Colonic mucosa (tissue), 4 donors: ENCODE results near the gene NDUFA8. TPM values are rescaled to one million over a fixed set of nuclear protein-coding genes. Genes with fewer than 3 reads are reported as not detected.

Experiments
- DNase-seq: peaks from one replicate; pipeline ENCODE4 v3.0.0-alpha.2; 2020
- H3K27ac ChIP-seq: fragments of 200-600 bp; one replicate; pipeline ENCODE4 v1.8.0; 2021
- H3K27me3 ChIP-seq: fragments of 200-600 bp; one replicate; pipeline ENCODE4 v1.8.0; 2021
- H3K36me3 ChIP-seq: fragments of 200-600 bp; one replicate; pipeline ENCODE4 v1.8.0; 2021
- H3K4me1 ChIP-seq: fragments of 200-600 bp; one replicate; pipeline ENCODE4 v1.8.0; 2021; ENCODE audit warnings: mild to moderate bottlenecking
- H3K4me3 ChIP-seq: fragments of 200-600 bp; one replicate; pipeline ENCODE4 v1.8.0; 2021
- H3K9ac ChIP-seq, 2 donors: one replicate each; pipeline ENCODE4 v1.7.0; 2013; ENCODE audit warnings: control low read depth in 2 of 2, low read depth in 2 of 2, low read length in 2 of 2
- H3K9me3 ChIP-seq: fragments of 200-600 bp; one replicate; pipeline ENCODE4 v1.8.0; 2021
- intact Hi-C: fragments of 100-400 bp; cut with DNase I; formaldehyde crosslinking; loops from one replicate; pipeline ENCODE4 v1.14.1; 2022
- total RNA-seq, 2 donors: library from RNA; stranded (reverse); fragmentation: NEBNext Ultra II Directional in 1 of 2; extraction: Animal tissue kit (Norgen Biotek cat#: 25700) in 1 of 2; gene quantifications; one replicate each; pipeline ENCODE4 v1.2.1, GENCODE V29; 2021
- TF ChIP-seq, protein P1 (sequence below): fragments of 200-600 bp; IDR thresholded peaks from one replicate; pipeline ENCODE4 v1.8.0; 2022; ENCODE audit warnings: antibody characterized with exemption, mild to moderate bottlenecking
- donor health status: healthy.
- donor health status: DM: no; HTN: no; CAD: no.
- donor health status: DM: no; HTN: no; CAD: no.

The NDUFA8 gene
- total RNA-seq, result 100 to 1,000 TPM in 1 of 2 donors, 10 to 100 TPM in 1; 77.4 to 103 TPM

GRCh38 chr9:122159026-122159924, at the start of gene NDUFA8, which contains the start of gene MORN5:
TSS of gene NDUFA8 (minus strand) at chr9:122159779. CDS start at chr9:122159677, 102 bp downstream.
TSS of gene MORN5 (plus strand) at chr9:122159908. CDS start at chr9:122159973, 65 bp downstream.
- no peaks in the 10 kb centered on the region for H3K36me3 ChIP-seq
- TF ChIP-seq, protein P1, sequence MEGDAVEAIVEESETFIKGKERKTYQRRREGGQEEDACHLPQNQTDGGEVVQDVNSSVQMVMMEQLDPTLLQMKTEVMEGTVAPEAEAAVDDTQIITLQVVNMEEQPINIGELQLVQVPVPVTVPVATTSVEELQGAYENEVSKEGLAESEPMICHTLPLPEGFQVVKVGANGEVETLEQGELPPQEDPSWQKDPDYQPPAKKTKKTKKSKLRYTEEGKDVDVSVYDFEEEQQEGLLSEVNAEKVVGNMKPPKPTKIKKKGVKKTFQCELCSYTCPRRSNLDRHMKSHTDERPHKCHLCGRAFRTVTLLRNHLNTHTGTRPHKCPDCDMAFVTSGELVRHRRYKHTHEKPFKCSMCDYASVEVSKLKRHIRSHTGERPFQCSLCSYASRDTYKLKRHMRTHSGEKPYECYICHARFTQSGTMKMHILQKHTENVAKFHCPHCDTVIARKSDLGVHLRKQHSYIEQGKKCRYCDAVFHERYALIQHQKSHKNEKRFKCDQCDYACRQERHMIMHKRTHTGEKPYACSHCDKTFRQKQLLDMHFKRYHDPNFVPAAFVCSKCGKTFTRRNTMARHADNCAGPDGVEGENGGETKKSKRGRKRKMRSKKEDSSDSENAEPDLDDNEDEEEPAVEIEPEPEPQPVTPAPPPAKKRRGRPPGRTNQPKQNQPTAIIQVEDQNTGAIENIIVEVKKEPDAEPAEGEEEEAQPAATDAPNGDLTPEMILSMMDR, result no peak
- peaks cover 3% of the 10 kb centered on the region for H3K4me1 ChIP-seq
- H3K27me3 ChIP-seq, result no peaks in the 10 kb centered on the region
- intact Hi-C loops, result no loop called here
- peak within 1 kb of the TSS; percentile 83 to 86 for H3K9ac ChIP-seq
- peak within 1 kb of the TSS; percentile 96 for H3K4me3 ChIP-seq
- peak within 1 kb of the TSS; percentile 74 for H3K27ac ChIP-seq
- peak; percentile 96 for DNase-seq
- no peaks in the 10 kb centered on the region for H3K9me3 ChIP-seq

DNA sequence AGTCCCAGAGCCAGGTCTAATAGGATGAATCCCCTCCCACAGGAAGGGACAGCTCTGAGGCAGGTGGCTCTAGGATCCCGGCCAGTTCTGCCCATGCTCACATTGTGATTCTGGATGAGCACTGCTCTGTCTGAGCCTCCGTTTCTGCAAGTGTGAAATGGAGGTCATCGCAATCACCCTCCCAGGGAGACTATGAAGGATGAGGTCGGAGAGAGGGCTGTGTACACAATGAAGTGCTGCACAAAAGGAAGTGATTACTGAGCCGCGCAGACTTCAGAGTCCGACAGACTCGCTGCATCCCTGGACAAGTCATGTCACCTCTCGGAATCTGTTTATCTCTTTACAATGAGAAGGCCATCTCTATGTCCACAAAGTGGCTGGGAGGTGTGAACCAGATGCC, 47.5 kb upstream of the NDUFA8 start:
- TF ChIP-seq, protein P1, result no peak
- intact Hi-C loops, result no loop called here
- DNase-seq, result no peak
- H3K36me3 ChIP-seq, result no peaks in the 10 kb centered on the region
- no peak overlapping the region for H3K4me3 ChIP-seq
- no peaks in the 10 kb centered on the region for H3K4me1 ChIP-seq
- H3K9ac ChIP-seq, result no peak overlapping the region
- peaks cover 10% of the 10 kb centered on the region for H3K27me3 ChIP-seq
- no peak overlapping the region for H3K27ac ChIP-seq
- H3K9me3 ChIP-seq, result no peaks in the 10 kb centered on the region

DNA sequence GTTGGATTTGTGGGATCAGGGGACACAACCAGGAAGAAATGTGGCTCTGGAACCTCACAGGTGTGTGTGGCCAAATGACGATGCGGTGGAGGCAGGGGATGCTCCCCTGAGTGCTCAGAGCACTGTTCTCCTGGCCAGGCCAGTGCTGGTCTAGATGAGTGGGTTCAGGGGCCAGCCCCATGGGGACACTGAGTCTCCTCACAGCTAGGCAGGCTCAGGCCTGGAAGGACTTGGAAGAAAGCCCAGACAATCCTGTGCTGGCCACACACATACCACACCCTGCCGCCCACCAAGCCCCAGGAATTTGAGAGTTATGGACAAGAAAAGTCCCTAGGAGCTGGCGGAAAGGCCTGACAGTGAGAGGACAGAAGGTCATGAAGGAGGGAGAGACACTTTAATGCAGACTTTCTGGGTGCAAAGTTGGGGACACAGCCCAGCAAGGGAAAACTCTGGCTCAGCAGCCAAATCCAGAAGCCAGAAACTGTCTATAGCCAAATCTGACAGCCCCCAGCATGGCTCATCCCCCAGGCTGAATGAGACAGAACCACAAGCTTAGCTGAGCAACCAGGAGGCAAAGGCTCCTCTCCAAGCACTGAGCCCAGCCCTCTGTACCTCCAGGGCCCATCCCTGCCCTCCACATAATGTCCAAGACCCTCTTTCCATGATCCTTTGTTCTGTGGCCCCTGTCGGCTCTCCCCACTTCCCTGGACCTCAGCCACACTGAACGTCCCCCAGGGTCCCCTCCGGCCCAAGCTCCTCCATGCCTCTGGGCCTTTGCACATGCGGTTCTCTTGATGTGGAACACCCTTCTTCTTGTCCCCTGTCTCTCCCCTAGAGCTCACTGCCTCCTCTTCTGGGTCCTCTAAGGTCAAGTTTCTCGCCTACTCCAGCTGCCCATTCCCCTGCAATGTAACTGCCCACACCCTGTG, 46.8 kb upstream of the NDUFA8 start:
- TF ChIP-seq, protein P1, result no peak
- no peak overlapping the region for H3K9ac ChIP-seq
- H3K9me3 ChIP-seq, result no peaks in the 10 kb centered on the region
- intact Hi-C loops, result no loop called here
- no peaks in the 10 kb centered on the region for H3K36me3 ChIP-seq
- peaks cover 3% of the 10 kb centered on the region for H3K27me3 ChIP-seq
- H3K4me3 ChIP-seq, result no peak overlapping the region
- DNase-seq, result no peak
- no peak overlapping the region for H3K27ac ChIP-seq
- no peaks in the 10 kb centered on the region for H3K4me1 ChIP-seq

- no peak for DNase-seq
- Histone ChIP-seq H3K9me3 (no peaks in the 10 kb centered on the region), H3K4me1 (no peaks in the 10 kb centered on the region), H3K9ac (no peak overlapping the region), H3K36me3 (no peaks in the 10 kb centered on the region), H3K27ac (no peak overlapping the region), H3K4me3 (no peak overlapping the region), H3K27me3 (no peaks in the 10 kb centered on the region)
- intact Hi-C loops, result no loop called here
- TF ChIP-seq, protein P1, result no peak
Observed at GRCh38 chr9:122205176-122205575, 45.6 kb upstream of the NDUFA8 start.

- no peaks in the 10 kb centered on the region for H3K36me3 ChIP-seq
- TF ChIP-seq, protein P1, result no peak
- H3K27ac ChIP-seq, result no peak overlapping the region
- H3K4me1 ChIP-seq, result no peaks in the 10 kb centered on the region
- H3K4me3 ChIP-seq, result no peak overlapping the region
- H3K9ac ChIP-seq, result no peak overlapping the region
- no peak for DNase-seq
- intact Hi-C loops, result no loop called here
- no peaks in the 10 kb centered on the region for H3K9me3 ChIP-seq
- no peaks in the 10 kb centered on the region for H3K27me3 ChIP-seq
Observed at GRCh38 chr9:122204491-122204890, 44.9 kb upstream of the NDUFA8 start.
